LoVo (cell line): ENCODE results near the gene ERC1.
"Not testable (repeated sequence)": the region's sequence is repeated elsewhere in the genome, so short reads cannot be mapped to it uniquely, and the experiment has no call there.

Source experiments
- DNase-seq: peaks from one replicate; pipeline ENCODE4 v3.0.0-alpha.2; 2016; ENCODE audit warnings: low spot score

The ERC1 gene

DNA sequence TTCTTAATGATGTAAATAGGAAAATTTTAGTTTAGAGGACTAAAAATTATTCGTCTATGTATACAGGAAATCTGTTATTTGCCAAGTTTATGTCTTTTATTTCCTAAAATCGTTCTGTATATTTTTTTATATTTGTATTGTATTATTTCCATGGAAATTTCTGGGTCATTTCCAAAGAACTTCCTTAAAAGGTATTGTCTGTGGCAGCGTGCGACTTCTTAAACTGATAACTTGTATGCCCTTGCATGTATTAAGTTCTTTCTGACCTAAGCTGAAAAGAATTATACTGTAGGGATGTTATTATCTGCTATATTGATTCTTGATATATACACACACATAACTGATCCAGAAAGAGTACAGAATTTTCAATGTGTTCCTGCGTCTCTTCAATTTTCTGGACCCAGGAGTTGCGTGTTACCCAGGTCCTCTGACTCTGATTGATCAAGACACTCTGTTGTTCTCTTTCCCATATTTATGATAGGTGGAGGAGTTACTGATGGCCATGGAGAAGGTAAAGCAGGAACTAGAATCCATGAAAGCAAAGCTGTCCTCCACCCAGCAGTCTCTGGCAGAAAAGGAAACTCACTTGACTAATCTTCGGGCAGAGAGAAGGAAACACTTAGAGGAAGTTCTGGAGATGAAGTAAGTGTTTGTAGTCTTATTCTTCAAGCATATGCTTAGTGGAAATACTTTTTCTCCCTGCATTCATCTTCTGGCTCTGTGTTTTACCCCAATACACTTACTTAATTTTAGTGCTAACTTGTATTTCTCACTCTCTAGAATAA lies 298.5 kb downstream of the ERC1 start:
- no peak for DNase-seq

DNA sequence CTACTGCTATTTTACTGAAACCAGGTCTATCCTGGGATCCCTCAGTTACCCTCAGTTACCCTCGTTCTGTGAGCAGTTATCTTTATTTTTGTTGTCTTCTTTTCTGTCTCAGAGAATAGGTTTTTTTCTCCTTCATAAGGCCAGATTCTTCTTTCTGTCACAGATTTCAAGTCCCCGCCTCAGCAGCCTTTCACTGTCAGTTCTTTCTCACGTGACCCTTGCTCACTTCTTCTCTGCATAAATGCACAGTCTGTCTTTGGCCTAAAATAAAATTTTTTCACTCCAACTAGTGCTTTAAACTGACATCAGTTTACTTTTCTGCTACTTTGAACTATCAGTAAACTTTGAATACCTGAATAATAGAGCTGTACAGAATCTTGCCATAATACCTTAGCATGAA lies 299.7 kb downstream of the ERC1 start:
- DNase-seq: no peak

DNA sequence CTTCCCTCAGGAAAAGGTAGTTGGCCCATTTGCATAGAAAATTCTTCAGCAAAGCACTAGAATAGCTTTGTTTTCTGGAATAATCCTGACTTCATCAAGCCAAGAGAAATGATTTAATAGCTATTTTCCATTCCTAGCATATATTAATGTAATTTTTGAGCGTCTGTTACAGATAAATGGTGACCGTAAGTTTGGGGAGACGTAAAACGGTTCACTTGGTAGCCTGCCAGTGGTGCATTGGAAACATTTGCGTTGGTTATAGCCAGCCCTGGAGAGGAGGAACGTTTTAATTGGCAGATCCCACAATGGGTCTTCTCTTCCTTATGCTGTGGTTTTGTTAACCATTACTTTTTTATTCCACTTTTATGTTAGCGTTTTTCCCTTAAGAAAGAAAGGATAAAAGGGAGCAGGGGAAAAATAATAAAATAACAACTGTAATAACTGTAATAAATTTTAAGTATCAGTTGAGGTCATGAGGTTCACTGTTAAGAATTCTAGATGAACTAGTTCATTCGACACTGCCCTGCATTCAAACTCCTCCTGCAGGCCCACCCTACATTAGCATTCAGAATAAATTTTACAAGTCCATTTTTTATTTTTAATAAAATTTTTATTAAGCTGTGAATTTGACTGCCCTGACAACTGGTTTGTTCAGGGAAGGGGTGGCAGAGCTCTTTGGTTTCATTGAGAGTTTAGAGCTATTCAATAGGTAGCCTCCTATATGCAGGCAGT lies 300.7 kb downstream of the ERC1 start:
- no peak for DNase-seq

- DNase-seq: no peak
These were observed 302.9 kb downstream of the ERC1 start for GRCh38 chr12:1293901-1294300.

GRCh38 chr12:1297206-1297605 lies 306.2 kb downstream of the ERC1 start:
- no peak for DNase-seq

- DNase-seq: no peak
These were observed 306.7 kb downstream of the ERC1 start for GRCh38 chr12:1297639-1298175.

- no peak for DNase-seq
These were observed 309.4 kb downstream of the ERC1 start for GRCh38 chr12:1300460-1300859.

- DNase-seq: no peak
These were observed 311.3 kb downstream of the ERC1 start for GRCh38 chr12:1302201-1302870.

DNA sequence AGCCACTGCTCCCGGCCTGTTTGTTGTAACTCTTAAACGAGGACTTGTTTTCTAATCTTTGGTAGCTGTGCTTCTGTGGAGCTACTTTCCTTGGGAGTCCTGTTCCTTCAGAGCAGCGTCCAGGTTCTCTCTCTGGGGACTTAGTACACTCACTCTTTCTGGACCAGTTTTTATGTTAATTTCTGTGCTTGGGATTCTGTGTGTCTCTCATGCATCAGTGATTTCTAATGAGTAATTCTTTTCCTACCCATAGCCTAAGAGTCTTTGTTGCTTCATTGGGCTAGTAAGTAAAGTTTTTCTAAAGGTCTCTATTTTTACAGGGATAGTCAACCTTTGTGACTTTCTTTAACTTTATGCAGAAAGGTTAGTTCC lies 314.0 kb downstream of the ERC1 start:
- DNase-seq: no peak

DNA sequence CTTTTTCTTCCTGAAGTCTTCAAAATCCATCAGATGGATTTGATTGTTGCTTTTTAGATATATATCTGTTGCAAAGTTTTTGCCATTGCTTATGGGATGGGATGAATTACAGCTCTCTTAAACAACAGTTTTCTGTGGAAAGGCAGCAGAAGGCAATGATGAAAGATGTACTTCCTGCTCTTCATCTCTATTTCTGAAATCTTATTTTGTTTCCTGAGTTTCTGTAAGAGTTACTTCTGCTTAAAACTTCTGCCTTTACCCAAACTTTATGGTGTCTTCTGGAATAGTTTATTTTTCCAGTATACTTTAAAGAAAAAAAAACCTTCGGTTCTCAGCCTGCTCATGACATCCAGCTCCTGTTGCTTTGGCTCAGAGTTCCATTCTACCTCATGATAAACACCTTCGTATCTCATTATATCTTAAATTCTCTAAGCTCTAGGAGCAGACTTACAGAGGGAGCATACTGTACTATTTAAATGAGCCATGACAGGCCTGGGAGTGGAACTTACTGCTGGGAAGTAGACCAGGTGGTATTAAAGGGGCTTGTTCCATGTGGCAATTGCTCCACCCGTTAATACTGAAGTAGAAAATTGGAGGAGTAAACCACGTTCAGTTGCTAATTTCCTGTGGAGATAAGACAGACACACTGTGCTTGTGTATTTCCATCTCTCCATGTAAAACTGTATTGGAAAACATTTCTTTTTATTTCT lies 314.9 kb downstream of the ERC1 start:
- DNase-seq: no peak

GRCh38 chr12:1306817-1307216 lies 315.8 kb downstream of the ERC1 start:
- no peak for DNase-seq

GRCh38 chr12:1307796-1308195 lies 316.8 kb downstream of the ERC1 start:
- DNase-seq: no peak

- DNase-seq: no peak
These were observed 318.6 kb downstream of the ERC1 start for GRCh38 chr12:1309613-1310012.

DNA sequence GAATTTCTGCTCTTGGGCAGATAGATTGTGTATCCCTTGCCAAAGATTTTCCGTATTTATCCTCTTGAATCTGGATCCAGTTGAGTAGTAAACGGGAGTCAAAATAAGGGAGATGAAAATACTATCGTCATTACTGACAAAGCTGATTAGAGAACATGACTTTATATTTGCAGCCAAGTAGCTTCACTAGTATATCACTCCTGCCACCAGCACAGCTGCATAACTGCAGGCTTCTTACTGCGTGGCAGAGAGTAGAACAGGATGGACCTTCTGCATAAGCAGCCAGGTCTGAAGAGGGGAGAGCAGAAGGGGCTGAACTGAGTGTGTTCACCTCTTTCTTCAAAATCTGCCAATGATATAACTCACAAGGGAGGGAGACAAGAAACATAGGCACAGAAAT lies 319.6 kb downstream of the ERC1 start:
- no peak for DNase-seq

DNA sequence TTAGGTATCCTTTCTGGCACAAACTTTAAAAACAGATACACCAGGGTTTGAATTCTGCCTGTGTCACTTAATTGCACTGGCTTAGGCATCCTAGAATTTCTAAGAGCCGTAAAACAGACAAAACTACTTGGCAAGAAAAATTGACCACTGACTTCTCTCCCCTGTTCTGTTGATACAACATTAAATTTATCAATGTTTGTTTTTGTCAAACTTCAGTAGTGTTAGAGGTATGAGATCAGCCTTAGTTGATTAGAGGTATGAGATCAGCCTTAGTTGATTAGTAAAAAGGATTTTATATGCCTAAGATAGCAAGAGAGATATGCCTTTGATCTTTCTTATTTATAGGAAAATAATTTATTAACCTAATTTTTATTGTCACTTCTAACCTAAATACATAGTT lies 320.1 kb downstream of the ERC1 start:
- no peak for DNase-seq

DNA sequence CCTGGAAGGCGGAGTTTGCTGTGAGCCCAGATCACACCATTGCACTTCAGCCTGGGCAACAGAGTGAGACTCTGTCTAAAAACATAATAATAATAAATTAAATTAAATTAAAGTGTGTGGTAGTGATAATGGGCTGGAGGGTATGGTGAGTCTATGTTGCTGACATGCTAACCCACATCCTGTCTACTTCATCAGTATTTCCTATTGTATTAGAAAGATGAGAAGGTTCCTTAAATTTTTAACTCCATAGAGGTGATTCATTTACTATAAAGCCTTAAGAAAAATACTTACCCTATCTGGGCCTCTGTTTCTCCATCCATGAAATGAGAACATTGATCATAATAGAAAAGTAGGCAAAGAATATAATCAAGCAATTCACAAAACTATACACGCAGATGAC lies 322.9 kb downstream of the ERC1 start:
- DNase-seq: no peak

- no peak for DNase-seq
These were observed 323.5 kb downstream of the ERC1 start for GRCh38 chr12:1314523-1314922.

DNA sequence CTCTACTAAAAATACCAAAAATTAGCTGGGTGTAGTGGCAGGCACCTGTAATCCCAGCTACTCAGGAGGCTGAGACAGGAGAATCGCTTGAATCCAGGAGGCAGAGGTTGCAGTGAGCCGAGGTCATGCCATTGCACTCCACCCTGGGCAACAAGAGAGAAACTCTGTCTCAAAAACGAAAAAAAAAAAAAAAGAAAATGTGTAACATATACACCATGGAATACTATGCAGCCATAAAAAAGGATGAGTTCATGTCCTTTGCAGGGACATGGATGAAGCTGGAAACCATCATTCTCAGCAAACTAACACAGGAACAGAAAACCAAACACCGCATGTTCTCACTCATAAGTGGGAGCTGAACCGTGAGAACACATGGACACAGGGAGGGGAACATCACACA lies 326.0 kb downstream of the ERC1 start:
- DNase-seq: not testable (repeated sequence)

DNA sequence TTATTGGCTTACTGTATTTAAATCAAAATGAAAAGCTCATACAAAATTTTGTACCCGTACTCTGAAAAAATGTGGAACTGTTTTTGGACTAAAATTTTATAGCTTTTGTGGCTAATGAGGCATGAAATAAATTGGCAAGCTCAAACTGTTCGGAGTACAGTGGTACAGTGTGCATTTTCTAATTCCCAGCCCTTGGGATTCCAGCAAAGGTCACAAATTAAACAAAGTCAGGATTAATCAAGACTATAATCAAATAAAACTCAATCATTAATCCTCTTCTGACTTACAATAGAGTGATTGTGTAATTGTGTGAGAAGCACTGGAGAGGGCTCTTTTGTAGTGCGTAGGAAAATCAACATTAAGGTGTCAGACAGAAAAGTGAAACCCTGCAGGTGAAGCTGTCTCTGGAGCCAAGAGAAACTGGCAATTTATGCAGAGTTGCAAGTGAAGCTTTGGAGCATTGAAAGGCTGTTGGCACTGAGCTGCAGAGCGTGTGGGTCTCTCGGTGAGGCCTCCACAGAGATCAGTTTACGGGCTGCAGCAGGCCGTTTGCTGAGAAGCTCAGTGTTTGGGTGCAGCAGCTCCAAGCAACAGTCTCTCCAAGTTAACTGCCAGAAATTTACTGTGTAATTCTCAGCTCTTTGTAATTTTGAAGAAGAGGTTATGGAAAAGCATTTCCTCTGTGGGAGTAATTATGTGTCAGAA lies 327.5 kb downstream of the ERC1 start:
- no peak for DNase-seq

DNA sequence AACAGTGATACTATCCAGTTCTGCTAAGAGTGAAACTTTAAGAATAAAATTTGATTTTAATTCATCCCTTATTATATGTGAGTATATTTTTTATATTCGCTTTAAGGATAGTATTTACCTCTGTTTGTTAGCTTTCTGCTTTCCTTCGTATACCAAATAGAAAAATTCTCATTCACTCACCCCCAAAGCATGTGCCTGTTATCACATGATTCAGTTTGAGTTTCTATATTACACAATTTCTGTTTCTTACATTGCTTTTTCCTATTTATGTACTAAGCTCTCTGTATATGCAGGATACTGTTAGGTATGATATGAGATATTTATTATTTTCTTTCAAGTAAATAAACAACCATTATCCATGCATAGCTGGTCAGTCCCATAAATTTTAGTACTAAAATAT lies 328.2 kb downstream of the ERC1 start:
- no peak for DNase-seq

DNA sequence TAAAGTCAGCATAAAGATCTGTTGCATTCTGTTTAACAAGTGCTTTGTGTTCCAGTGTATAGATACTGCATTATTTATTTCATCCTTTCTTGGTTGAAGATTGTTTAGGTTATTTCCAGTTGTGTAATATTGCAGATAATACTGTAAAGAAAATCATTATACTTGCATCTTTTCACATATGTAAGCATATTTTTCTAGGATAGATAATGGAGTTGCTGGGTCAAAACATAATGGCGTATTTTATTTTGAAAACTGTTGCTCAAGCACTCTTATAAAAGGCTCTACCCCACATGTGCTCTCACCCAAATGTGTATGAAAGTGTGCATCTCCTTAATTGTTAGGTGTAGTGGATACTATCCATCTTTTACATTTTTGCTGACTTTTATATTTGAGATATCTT lies 329.0 kb downstream of the ERC1 start:
- DNase-seq: no peak

- no peak for DNase-seq
These were observed 331.8 kb downstream of the ERC1 start for GRCh38 chr12:1322821-1323220.
